Liver (tissue), 3 donors: ENCODE data around the gene TOX2.

ENCODE experiments used
- ATF3 ChIP-seq: IDR thresholded peaks from 2 replicates; pipeline ENCODE4 v1.6.1; 2016; ENCODE audit warnings: antibody characterized with exemption
- FOXA1 ChIP-seq: IDR thresholded peaks from 2 replicates; pipeline ENCODE4 v1.6.1; 2016; ENCODE audit warnings: antibody characterized with exemption
- MAX ChIP-seq: IDR thresholded peaks from 2 replicates; pipeline ENCODE4 v1.6.1; 2016; ENCODE audit warnings: antibody characterized with exemption
- REST ChIP-seq: IDR thresholded peaks from 2 replicates; pipeline ENCODE4 v1.6.1; 2016; ENCODE audit warnings: antibody characterized with exemption, mild to moderate bottlenecking
- TAF1 ChIP-seq: conservative IDR thresholded peaks from 2 replicates; pipeline ENCODE4 v1.6.1; 2016; ENCODE audit warnings: antibody characterized with exemption, mild to moderate bottlenecking
- YY1 ChIP-seq: IDR thresholded peaks from 2 replicates; pipeline ENCODE4 v1.6.1; 2016; ENCODE audit warnings: antibody characterized with exemption, mild to moderate bottlenecking
- ZBTB33 ChIP-seq: IDR thresholded peaks from 2 replicates; pipeline ENCODE4 v1.6.1; 2016; ENCODE audit warnings: antibody characterized with exemption
- TF ChIP-seq, protein P1 (sequence below): fragments of 150-350 bp; IDR thresholded peaks from 2 replicates; pipeline ENCODE4 v1.5.1; 2017; ENCODE audit warnings: improper control_type of control experiment, low read depth, low read length; ENCODE audit not compliant: missing input control
- donor health status: healthy.
- donor health status: healthy.

DNA sequence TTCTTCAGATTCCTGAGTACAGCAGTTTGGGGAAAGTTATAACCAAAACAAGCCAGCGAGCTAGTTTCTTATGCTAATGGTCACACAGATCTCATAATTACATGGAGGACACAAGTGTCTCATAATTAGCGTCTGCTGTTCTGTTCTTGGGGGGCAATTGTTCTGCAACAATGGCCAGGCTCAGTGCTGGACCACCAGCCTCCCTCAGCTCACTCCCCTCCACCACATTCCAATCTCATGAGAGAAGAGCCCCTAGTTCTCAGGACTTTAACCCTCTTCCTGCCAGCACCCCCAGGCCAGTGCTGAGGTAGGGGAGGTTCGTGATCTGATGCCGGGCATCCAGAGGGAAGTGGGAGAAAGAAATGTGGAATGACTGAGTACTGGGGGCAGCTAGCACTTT is 20.2 kb upstream of the TOX2 start:
- TF ChIP-seq REST (no peak), MAX (no peak), YY1 (no peak), ATF3 (no peak), FOXA1 (no peak), ZBTB33 (no peak), TAF1 (no peak)
- TF ChIP-seq, protein P1, sequence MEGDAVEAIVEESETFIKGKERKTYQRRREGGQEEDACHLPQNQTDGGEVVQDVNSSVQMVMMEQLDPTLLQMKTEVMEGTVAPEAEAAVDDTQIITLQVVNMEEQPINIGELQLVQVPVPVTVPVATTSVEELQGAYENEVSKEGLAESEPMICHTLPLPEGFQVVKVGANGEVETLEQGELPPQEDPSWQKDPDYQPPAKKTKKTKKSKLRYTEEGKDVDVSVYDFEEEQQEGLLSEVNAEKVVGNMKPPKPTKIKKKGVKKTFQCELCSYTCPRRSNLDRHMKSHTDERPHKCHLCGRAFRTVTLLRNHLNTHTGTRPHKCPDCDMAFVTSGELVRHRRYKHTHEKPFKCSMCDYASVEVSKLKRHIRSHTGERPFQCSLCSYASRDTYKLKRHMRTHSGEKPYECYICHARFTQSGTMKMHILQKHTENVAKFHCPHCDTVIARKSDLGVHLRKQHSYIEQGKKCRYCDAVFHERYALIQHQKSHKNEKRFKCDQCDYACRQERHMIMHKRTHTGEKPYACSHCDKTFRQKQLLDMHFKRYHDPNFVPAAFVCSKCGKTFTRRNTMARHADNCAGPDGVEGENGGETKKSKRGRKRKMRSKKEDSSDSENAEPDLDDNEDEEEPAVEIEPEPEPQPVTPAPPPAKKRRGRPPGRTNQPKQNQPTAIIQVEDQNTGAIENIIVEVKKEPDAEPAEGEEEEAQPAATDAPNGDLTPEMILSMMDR, result no peak
